Measurements from ENCODE around the gene PSD2. TPM values are rescaled to one million over a fixed set of nuclear protein-coding genes. Genes with fewer than 3 reads are reported as not detected.

The PSD2 gene
- total and polyA plus RNA-seq, 4 donors: 0.05 TPM; not detected in 3

- DNase-seq (ENCODE audit: low spot score): peak; percentile 87
- no peak overlapping the region for H3K27ac ChIP-seq (ENCODE audit: low read depth in 1 of 2, low read length in 2 of 2)
- no peaks in the 10 kb centered on the region for H3K36me3 ChIP-seq (ENCODE audit: control insufficient read depth in 4 of 4, insufficient read depth in 3 of 4, low read depth in 1 of 4, low read length in 3 of 4)
- H3K4me1 ChIP-seq (ENCODE audit: control insufficient read depth in 4 of 4, insufficient read depth in 4 of 4, low read length in 3 of 4): peaks cover 3 to 13% (median 8%) of the 10 kb centered on the region in 4 donors
- no peak overlapping the region for H3K9ac ChIP-seq (ENCODE audit: low read depth in 1 of 2, low read length in 2 of 2)
- peak overlapping the region in 2 of 3 donors; percentile 63 to 78 for H3K4me3 ChIP-seq (ENCODE audit: low read depth in 1 of 3, low read length in 3 of 3)
- H3K9me3 ChIP-seq (ENCODE audit: control insufficient read depth in 4 of 4, low read length in 3 of 4): no peaks in the 10 kb centered on the region
- TF ChIP-seq CTCF (IDR thresholded peaks at IDR 0.05; ENCODE audit: low read depth, low read length, missing input control) (peak; percentile 62), FOXA1 (IDR thresholded peaks at IDR 0.05) (no peak), RAD21 (IDR thresholded peaks at IDR 0.05) (peak; percentile 93 to 94)
- H3K27me3 ChIP-seq (ENCODE audit: control insufficient read depth in 4 of 4, insufficient read depth in 4 of 4, low read length in 3 of 4): peaks cover 0 to 4% (median 0%) of the 10 kb centered on the region in 4 donors
- WGBS: 9% methylated on average over 46 of the region's 46 CpGs
Observed at GRCh38 chr5:139765409-139766217, 30.0 kb upstream of the PSD2 start.

- Histone ChIP-seq H3K9me3 (ENCODE audit: control insufficient read depth in 4 of 4, low read length in 3 of 4) (no peaks in the 10 kb centered on the region), H3K4me3 (ENCODE audit: low read depth in 1 of 3, low read length in 3 of 3) (no peak overlapping the region), H3K27me3 (ENCODE audit: control insufficient read depth in 4 of 4, insufficient read depth in 4 of 4, low read length in 3 of 4) (peaks cover 0 to 4% (median 0%) of the 10 kb centered on the region in 4 donors), H3K36me3 (ENCODE audit: control insufficient read depth in 4 of 4, insufficient read depth in 3 of 4, low read depth in 1 of 4, low read length in 3 of 4) (no peaks in the 10 kb centered on the region), H3K9ac (ENCODE audit: low read depth in 1 of 2, low read length in 2 of 2) (no peak overlapping the region), H3K4me1 (ENCODE audit: control insufficient read depth in 4 of 4, insufficient read depth in 4 of 4, low read length in 3 of 4) (peaks cover 3 to 13% (median 8%) of the 10 kb centered on the region in 4 donors), H3K27ac (ENCODE audit: low read depth in 1 of 2, low read length in 2 of 2) (peak overlapping the region in 1 of 2 donors; percentile 23)
- WGBS: 23% methylated on average over 4 of the region's 4 CpGs
- peak; percentile 68 for DNase-seq (ENCODE audit: low spot score)
- TF ChIP-seq EGR1 (IDR thresholded peaks at IDR 0.05; ENCODE audit: low read depth in 2 of 2): peak; percentile 68
- TF ChIP-seq TAF1 (conservative IDR thresholded peaks at IDR 0.05): no peak
- TF ChIP-seq FOXA1 (IDR thresholded peaks at IDR 0.05): no peak
- TF ChIP-seq SP1 (IDR thresholded peaks at IDR 0.05): peak; percentile 85
- no peak for TF ChIP-seq REST (IDR thresholded peaks at IDR 0.05)
- TF ChIP-seq HNF4G (IDR thresholded peaks at IDR 0.05): no peak
- TF ChIP-seq JUND (IDR thresholded peaks at IDR 0.05): no peak
- TF ChIP-seq YY1 (IDR thresholded peaks at IDR 0.05): no peak
- TF ChIP-seq HNF4A (conservative IDR thresholded peaks at IDR 0.05): peak; percentile 66 to 83
- peak; percentile 96 to 99 for TF ChIP-seq RXRA (IDR thresholded peaks at IDR 0.05)
- peak in 1 of 2 donors; percentile 64 for TF ChIP-seq GABPA (IDR thresholded peaks at IDR 0.05 in 1 of 2, conservative IDR thresholded peaks at IDR 0.05 in 1 of 2)
- peak in 1 of 2 donors; percentile 45 for TF ChIP-seq RAD21 (IDR thresholded peaks at IDR 0.05)
- no peak for TF ChIP-seq MAX (IDR thresholded peaks at IDR 0.05)
- no peak for TF ChIP-seq ZBTB33 (IDR thresholded peaks at IDR 0.05)
- peak; percentile 98 for TF ChIP-seq NR2F2 (IDR thresholded peaks at IDR 0.05)
Observed at GRCh38 chr5:139767960-139768359, 27.6 kb upstream of the PSD2 start.
